Spleen (tissue), 7 donors: ENCODE results near the gene FIBCD1.

Source experiments
- CTCF ChIP-seq, 11 experiments: fragments of 200-600 bp in 7 of 11; fragments of 450-650 bp in 4 of 11; sonication (generic) in 4 of 11; IDR thresholded peaks in 8 of 11; conservative IDR thresholded peaks in 3 of 11; 1 replicate in 7 of 11; 2 replicates in 4 of 11; pipeline versions ENCODE4 v1.4.0 to v1.8.0; 2016 to 2021; ENCODE audit warnings: antibody characterized with exemption in 11 of 11, inconsistent platforms in 4 of 11, mild to moderate bottlenecking in 1 of 11
- POLR2A ChIP-seq, 3 donors: fragments of 450-650 bp; IDR thresholded peaks; one replicate each; pipeline ENCODE4 v1.5.1; 2017; ENCODE audit warnings: antibody characterized with exemption in 3 of 3, mild to moderate bottlenecking in 1 of 3
- POLR2AphosphoS5 ChIP-seq, 3 donors: sonication (generic); formaldehyde crosslinking; IDR thresholded peaks; one replicate each; pipeline ENCODE4 v1.5.1; 2017; ENCODE audit warnings: antibody characterized with exemption in 3 of 3
- donor health status: DM: no; HTN: no; CAD: no; lungs with moderate emphysema.
- donor health status: DM: no; HTN: no; CAD: no.
- donor health status: DM: no; HTN: no; CAD: no.

GRCh38 chr9:130868230-130868629 lies 70.8 kb downstream of the FIBCD1 start:
- TF ChIP-seq POLR2AphosphoS5 (IDR thresholded peaks at IDR 0.05) (no peak), POLR2A (IDR thresholded peaks at IDR 0.05) (no peak), CTCF (IDR thresholded peaks at IDR 0.05 in 8 of 11, conservative IDR thresholded peaks at IDR 0.05 in 3 of 11) (no peak)
